Heart right ventricle (tissue), 16 donors: ENCODE data around the gene CDK12. TPM values are rescaled to one million over a fixed set of nuclear protein-coding genes. Genes with fewer than 3 reads are reported as not detected.

Source experiments
- ATAC-seq, 8 donors: fragments of 200-7000 bp; cut with Tn5 transposase; one replicate each; pipeline ENCODE4 v1.9.1; 2020; ENCODE audit warnings: mild to moderate bottlenecking in 8 of 8, moderate library complexity in 8 of 8, moderate number of reproducible peaks in 1 of 8
- DNase-seq, 2 donors: peaks; one replicate each; pipeline ENCODE4 v3.0.0-alpha.2; 2020
- H3K27ac ChIP-seq, 10 donors: fragments of 200-600 bp; sonication (generic) in 2 of 10; one replicate each; pipeline versions ENCODE4 v1.5.0 to v1.8.0; 2020 to 2022; ENCODE audit warnings: mild to moderate bottlenecking in 3 of 10
- H3K27me3 ChIP-seq, 7 donors: fragments of 200-600 bp; one replicate each; pipeline ENCODE4 v1.8.0; 2021 to 2022; ENCODE audit warnings: mild to moderate bottlenecking in 2 of 7
- H3K36me3 ChIP-seq, 9 donors: fragments of 200-600 bp; sonication (generic) in 1 of 9; one replicate each; pipeline versions ENCODE4 v1.5.0 to v1.8.0; 2020 to 2022; ENCODE audit warnings: mild to moderate bottlenecking in 2 of 9
- H3K4me1 ChIP-seq, 9 donors: fragments of 200-600 bp; sonication (generic) in 1 of 9; one replicate each; pipeline versions ENCODE4 v1.5.0 to v1.8.0; 2020 to 2022; ENCODE audit warnings: mild to moderate bottlenecking in 4 of 9
- H3K4me3 ChIP-seq, 10 donors: fragments of 200-600 bp; sonication (generic) in 2 of 10; one replicate each; pipeline versions ENCODE4 v1.5.0 to v1.8.0; 2020 to 2022; ENCODE audit warnings: mild to moderate bottlenecking in 7 of 10, moderate library complexity in 2 of 10
- H3K9me3 ChIP-seq, 11 donors: fragments of 200-600 bp in 10 of 11; sonication (generic) in 2 of 11; one replicate each; pipeline versions ENCODE4 v1.5.0 to v1.8.0; 2013 to 2022; ENCODE audit warnings: mild to moderate bottlenecking in 2 of 11, control low read depth in 1 of 11, moderate library complexity in 1 of 11
- WGBS, 2 donors: extraction: QIAGEN DNeasy Blood & Tissue Kit; methylation state at CpG; one replicate each; pipeline ENCODE4 v1.1.7; 2013; ENCODE audit warnings: inconsistent platforms in 1 of 2; 5-methylcytosine and 5-hydroxymethylcytosine counted together
- intact Hi-C, 10 donors: fragments of 100-400 bp; cut with DNase I; formaldehyde crosslinking; loops; one replicate each; pipeline versions ENCODE4 v1.11.1 to v1.14.2; 2022
- polyA plus RNA-seq, 2 donors: library from polyadenylated mRNA; stranded (reverse); fragments of 200-250 nt; gene quantifications; one replicate each; pipeline ENCODE4 v1.2.3, GENCODE V29; 2013
- total RNA-seq, 10 donors: library from RNA; stranded (reverse); fragmentation: NEBNext Ultra II Directional in 3 of 10; extraction: Animal tissue kit (Norgen Biotek cat#: 25700) in 3 of 10; gene quantifications; one replicate each; pipeline versions ENCODE4 v1.2.1 to v1.2.4, GENCODE V29; 2021 to 2023
- TF ChIP-seq, protein P1 (sequence below), 9 donors: fragments of 200-600 bp; sonication (generic) in 2 of 9; IDR thresholded peaks; one replicate each; pipeline versions ENCODE4 v1.5.0 to v1.8.0; 2021 to 2022; ENCODE audit warnings: antibody characterized with exemption in 9 of 9, mild to moderate bottlenecking in 5 of 9, moderate library complexity in 1 of 9
- donor health status: Arrhythmogenic right ventricular cardiomyopathy.
- donor health status: ischemic (EF 13 %, LVEDD 7.1; RV severe dilation, severe dysfunction).
- donor health status: healthy with polysubstance abuse.
- donor health status: DM: no; HTN: yes; CAD: no.
- donor health status: DM: no; HTN: no; CAD: no.
- donor health status: ischemic (EF 25% LVEDD 6.9; RV normal size, moderate dysfunction).
- donor health status: ischemic (EF 25% LVEDD 5.7; RV mildly dilated, moderate dysfunction).
- donor health status: healthy.
- donor health status: DM: yes; HTN: yes; CAD: no.
- donor health status: Ischemic cardiomyopathy.
- donor health status: ischemic (EF 35%, LVEDD 5.7; RV mildly dilated, moderate dysfunction).
- donor health status: nonischemic (EF 11% LVEDD 7.7; RV severe dilation, severe dysfunction).
- donor health status: DM: yes; HTN: yes; CAD: no.
- donor health status: PGD.
- donor health status: ischemic (EF 29% LVEDD 5.4; RV normal size, mild dysfunction).
- donor health status: nonischemic (EF 23%, LVEDD 6.1; RV moderate dilation, normal function).

The CDK12 gene
- total and polyA plus RNA-seq, 12 donors, result 5.0 to 29.3 (median 23.7) TPM

DNA sequence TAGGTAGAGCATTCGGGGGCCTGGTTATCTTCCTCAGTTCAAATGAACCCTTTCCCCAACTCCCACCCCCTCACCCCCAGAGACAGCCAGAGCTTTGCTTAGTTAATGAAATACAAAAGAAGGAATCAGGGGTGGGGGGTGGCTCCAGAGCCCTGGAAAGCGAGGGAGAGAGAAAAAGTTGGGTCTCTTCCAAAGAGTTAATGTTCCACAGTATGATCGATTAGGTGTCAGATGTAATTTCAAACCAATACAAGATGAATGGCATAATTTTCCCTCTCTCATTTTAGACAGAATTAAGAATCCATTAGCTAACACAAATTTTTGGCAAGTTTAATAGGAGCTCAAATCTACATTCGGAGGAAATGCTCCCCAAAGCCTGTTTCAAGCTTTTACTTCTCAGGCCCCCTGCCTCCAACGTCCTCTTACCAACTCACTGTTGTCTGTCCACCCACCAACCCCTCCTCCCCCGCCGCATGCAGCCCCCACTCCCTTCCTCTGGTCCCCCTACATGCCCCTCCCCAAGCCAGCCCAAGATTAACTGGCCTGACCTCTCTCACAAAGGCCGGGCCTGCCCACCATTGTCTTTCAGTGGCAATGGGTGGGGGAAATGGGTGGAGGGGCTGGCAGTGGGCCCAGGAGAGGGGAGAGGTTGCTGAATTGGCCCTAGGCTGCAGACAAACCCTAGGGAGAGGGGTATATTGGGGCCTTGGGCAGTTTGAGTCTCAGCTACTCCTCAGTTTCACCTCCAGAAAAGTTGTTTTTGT lies 118.2 kb downstream of the CDK12 start:
- TF ChIP-seq, protein P1, sequence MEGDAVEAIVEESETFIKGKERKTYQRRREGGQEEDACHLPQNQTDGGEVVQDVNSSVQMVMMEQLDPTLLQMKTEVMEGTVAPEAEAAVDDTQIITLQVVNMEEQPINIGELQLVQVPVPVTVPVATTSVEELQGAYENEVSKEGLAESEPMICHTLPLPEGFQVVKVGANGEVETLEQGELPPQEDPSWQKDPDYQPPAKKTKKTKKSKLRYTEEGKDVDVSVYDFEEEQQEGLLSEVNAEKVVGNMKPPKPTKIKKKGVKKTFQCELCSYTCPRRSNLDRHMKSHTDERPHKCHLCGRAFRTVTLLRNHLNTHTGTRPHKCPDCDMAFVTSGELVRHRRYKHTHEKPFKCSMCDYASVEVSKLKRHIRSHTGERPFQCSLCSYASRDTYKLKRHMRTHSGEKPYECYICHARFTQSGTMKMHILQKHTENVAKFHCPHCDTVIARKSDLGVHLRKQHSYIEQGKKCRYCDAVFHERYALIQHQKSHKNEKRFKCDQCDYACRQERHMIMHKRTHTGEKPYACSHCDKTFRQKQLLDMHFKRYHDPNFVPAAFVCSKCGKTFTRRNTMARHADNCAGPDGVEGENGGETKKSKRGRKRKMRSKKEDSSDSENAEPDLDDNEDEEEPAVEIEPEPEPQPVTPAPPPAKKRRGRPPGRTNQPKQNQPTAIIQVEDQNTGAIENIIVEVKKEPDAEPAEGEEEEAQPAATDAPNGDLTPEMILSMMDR (IDR thresholded peaks at IDR 0.05), result no peak
- WGBS, 2 donors, result 57 to 67% methylated on average over 8 of the region's 8 CpGs
- intact Hi-C loops, result loop anchor here in 2 of 10 donors (5.0 kb wide), 1 partner anchor 38 kb away; no protein-coding TSS in a partner anchor
- Histone ChIP-seq H3K27ac (peak overlapping the region in 6 of 10 donors; percentile 13 to 72 (median 31)), H3K9me3 (no peaks in the 10 kb centered on the region), H3K4me1 (peaks cover 0 to 22% (median 6%) of the 10 kb centered on the region in 9 donors), H3K27me3 (no peaks in the 10 kb centered on the region), H3K4me3 (no peak overlapping the region), H3K36me3 (no peaks in the 10 kb centered on the region)
- ATAC-seq (peak; percentile 69 to 95 (median 87)), DNase-seq (peak; percentile 75 to 81)

DNA sequence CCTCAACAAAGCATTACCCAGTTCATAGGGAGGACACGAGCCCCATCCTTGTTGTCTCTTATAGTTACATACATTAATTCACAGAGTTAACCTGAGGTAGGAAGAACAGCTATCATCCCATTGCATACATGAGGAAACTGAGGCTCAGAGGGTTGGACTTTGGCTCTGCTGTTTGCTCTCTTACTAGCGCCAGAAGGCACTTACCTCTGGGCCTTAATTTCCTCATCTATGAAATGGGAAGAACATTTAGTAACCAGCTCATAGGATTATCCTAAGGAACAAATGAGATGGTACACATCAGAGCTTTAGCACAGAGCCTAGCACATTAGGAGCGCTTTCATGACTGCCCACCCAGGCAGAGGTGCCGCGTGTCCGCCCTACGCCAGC lies 118.8 kb downstream of the CDK12 start:
- ATAC-seq, result no peak
- WGBS, 2 donors, result 83 to 84% methylated on average over 7 of the region's 7 CpGs

DNA sequence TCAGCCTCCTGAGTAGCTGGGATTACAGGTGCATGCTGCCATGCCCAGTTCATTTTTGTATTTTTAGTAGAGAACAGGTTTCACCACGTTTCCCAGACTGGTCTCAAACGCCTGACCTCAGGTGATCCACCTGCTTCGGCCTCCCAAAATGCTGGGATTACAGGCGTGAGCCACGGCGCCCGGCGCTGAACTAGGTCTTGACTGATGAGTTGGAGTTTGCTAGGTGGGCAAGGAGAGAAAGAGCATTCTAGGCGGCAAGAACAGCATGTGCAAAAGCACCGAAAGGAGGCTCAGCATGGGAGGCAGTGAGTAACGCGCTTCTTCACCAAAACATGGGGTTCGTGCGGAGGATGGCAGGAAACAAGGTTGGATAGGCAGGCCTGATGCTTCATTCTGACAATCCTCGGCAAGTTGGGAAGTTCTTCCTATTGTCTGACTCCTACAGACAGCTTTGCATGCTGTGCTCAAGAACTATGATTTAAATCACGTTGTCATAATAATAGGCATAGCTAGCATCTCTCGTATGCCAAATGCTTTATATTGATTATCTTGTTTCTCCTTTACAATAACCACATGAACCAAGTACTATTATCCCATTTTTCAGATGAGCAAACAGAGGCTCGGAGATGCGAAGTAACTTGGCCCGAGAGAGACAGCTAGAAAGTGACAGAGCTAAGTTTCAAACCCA lies 119.9 kb downstream of the CDK12 start:
- no peaks in the 10 kb centered on the region for H3K36me3 ChIP-seq
- DNase-seq (no peak), ATAC-seq (no peak)
- H3K27ac ChIP-seq, result no peak overlapping the region
- WGBS, 2 donors, result 90 to 92% methylated on average over 20 of the region's 20 CpGs
- H3K27me3 ChIP-seq, result no peaks in the 10 kb centered on the region
- TF ChIP-seq, protein P1 (IDR thresholded peaks at IDR 0.05), result no peak
- peaks cover 0 to 21% (median 6%) of the 10 kb centered on the region in 9 donors for H3K4me1 ChIP-seq
- no peak overlapping the region for H3K4me3 ChIP-seq
- no peaks in the 10 kb centered on the region for H3K9me3 ChIP-seq
- intact Hi-C loops, result no loop called here

More for the DNA sequence above, 118.8 kb downstream of the CDK12 start:
- Histone ChIP-seq H3K4me3 (no peak overlapping the region), H3K27ac (peak overlapping the region in 2 of 10 donors; percentile 40 to 72), H3K36me3 (no peaks in the 10 kb centered on the region), H3K9me3 (no peaks in the 10 kb centered on the region), H3K27me3 (no peaks in the 10 kb centered on the region), H3K4me1 (peaks cover 0 to 21% (median 6%) of the 10 kb centered on the region in 9 donors)
- TF ChIP-seq, protein P1 (IDR thresholded peaks at IDR 0.05), result no peak
- DNase-seq, result no peak
- intact Hi-C loops, result no loop called here

DNA sequence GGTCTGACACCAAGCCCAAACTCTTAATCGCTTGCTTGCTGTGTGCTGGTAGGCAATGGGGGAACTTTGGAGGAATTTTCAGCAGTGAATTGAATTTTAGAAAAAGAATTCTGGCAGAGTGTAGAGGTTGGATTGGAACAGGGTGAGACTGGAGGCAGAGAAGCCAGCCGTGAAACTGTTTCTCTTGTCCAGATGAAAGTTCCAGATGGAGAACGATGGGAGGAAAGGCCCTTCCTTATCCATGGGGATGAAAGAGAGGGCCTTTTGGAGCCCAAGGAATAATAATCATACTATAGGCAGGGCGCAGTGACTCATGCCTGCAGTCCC lies 120.4 kb downstream of the CDK12 start:
- Histone ChIP-seq H3K4me3 (no peak overlapping the region), H3K27me3 (no peaks in the 10 kb centered on the region), H3K4me1 (peaks cover 0 to 21% (median 6%) of the 10 kb centered on the region in 9 donors), H3K36me3 (no peaks in the 10 kb centered on the region), H3K9me3 (no peaks in the 10 kb centered on the region), H3K27ac (no peak overlapping the region)
- TF ChIP-seq, protein P1 (IDR thresholded peaks at IDR 0.05), result no peak
- intact Hi-C loops, result no loop called here
- WGBS, 2 donors, result 76 to 79% methylated on average over 4 of the region's 4 CpGs
- DNase-seq, result no peak
- no peak for ATAC-seq
